Neural cell (in vitro differentiated cells): ENCODE data around the gene EIF2B2. TPM values are rescaled to one million over a fixed set of nuclear protein-coding genes. Genes with fewer than 3 reads are reported as not detected.

ENCODE experiments used
- H2AFZ ChIP-seq: fragments of 200-600, 300-800 bp; sonication (generic), shearing (Covaris generic); 2 replicates; pipeline ENCODE4 v1.6.0; 2014; ENCODE audit warnings: low read depth, mild to moderate bottlenecking, antibody characterized with exemption, low read length, moderate library complexity
- H3F3A ChIP-seq: fragments of 200-600 bp; shearing (Covaris generic); 2 replicates; pipeline ENCODE4 v1.6.1; 2016; ENCODE audit warnings: mild to moderate bottlenecking, moderate library complexity, mixed read lengths, antibody characterized with exemption, low read length; ENCODE audit not compliant: insufficient read depth, poor library complexity, severe bottlenecking
- H3K27ac ChIP-seq: fragments of 200-600, 300-800 bp; sonication (generic), shearing (Covaris generic); 2 replicates; pipeline ENCODE4 v1.5.1; 2014; ENCODE audit warnings: mild to moderate bottlenecking, low read length, moderate library complexity
- H3K27me3 ChIP-seq: fragments of 300-800, 200-600 bp; sonication (generic), shearing (Covaris generic); 2 replicates; pipeline ENCODE4 v1.6.0; 2014; ENCODE audit warnings: mild to moderate bottlenecking, low read depth, low read length, moderate library complexity; ENCODE audit not compliant: insufficient read depth
- H3K36me3 ChIP-seq: fragments of 300-800, 200-600 bp; sonication (generic), shearing (Covaris generic); 2 replicates; pipeline ENCODE4 v1.5.1; 2014; ENCODE audit warnings: mild to moderate bottlenecking, antibody characterized with exemption, low read length, moderate library complexity; ENCODE audit not compliant: insufficient read depth
- H3K4me2 ChIP-seq: fragments of 300-800, 200-600 bp; sonication (generic), shearing (Covaris generic); 2 replicates; pipeline ENCODE4 v1.6.0; 2014; ENCODE audit warnings: mild to moderate bottlenecking, low read length
- H3K4me3 ChIP-seq: fragments of 300-800, 200-600 bp; sonication (generic), shearing (Covaris generic); 2 replicates; pipeline ENCODE4 v1.5.1; 2014; ENCODE audit warnings: mild to moderate bottlenecking, low read length, moderate library complexity
- H3K79me2 ChIP-seq: fragments of 200-600 bp; shearing (Covaris generic); replicated peaks from 2 replicates; pipeline ENCODE4 v1.6.0; 2014; ENCODE audit warnings: mild to moderate bottlenecking, low read length, moderate library complexity; ENCODE audit not compliant: insufficient read depth
- H3K9ac ChIP-seq: fragments of 300-800, 200-600 bp; sonication (generic), shearing (Covaris generic); 2 replicates; pipeline ENCODE4 v1.6.1; 2016; ENCODE audit warnings: mild to moderate bottlenecking, low read length, mixed read lengths
- H3K9me2 ChIP-seq: fragments of 200-600 bp; shearing (Covaris generic); 2 replicates; pipeline ENCODE4 v1.6.1; 2016; ENCODE audit warnings: mild to moderate bottlenecking, low read length, mixed read lengths; ENCODE audit not compliant: insufficient read depth
- H3K9me3 ChIP-seq: fragments of 200-600, 300-800 bp; sonication (generic), shearing (Covaris generic); 2 replicates; pipeline ENCODE4 v1.6.1; 2016; ENCODE audit warnings: mild to moderate bottlenecking, mixed run types, low read length, moderate library complexity, mixed read lengths
- H4K20me1 ChIP-seq: fragments of 200-600 bp; shearing (Covaris generic); 2 replicates; pipeline ENCODE4 v1.6.1; 2016; ENCODE audit warnings: mild to moderate bottlenecking, mixed run types; ENCODE audit not compliant: insufficient read depth
- MXI1 ChIP-seq: fragments of 450-650 bp; conservative IDR thresholded peaks from 2 replicates; pipeline ENCODE4 v1.6.1; 2014; ENCODE audit warnings: antibody characterized with exemption, mild to moderate bottlenecking; ENCODE audit not compliant: poor library complexity, severe bottlenecking
- RAD21 ChIP-seq: fragments of 450-650 bp; conservative IDR thresholded peaks from 2 replicates; pipeline ENCODE4 v1.6.1; 2014; ENCODE audit warnings: antibody characterized with exemption, mild to moderate bottlenecking, moderate library complexity
- SMC3 ChIP-seq: fragments of 450-650 bp; conservative IDR thresholded peaks from 2 replicates; pipeline ENCODE4 v1.6.1; 2014; ENCODE audit warnings: antibody characterized with exemption, mild to moderate bottlenecking, moderate library complexity; ENCODE audit not compliant: poor library complexity
- TAF1 ChIP-seq: IDR thresholded peaks from 2 replicates; pipeline ENCODE4 v1.6.1; 2012; ENCODE audit warnings: low read depth
- polyA plus RNA-seq: library from polyadenylated mRNA; depleted of rRNA; stranded (reverse); fragments of >200 nt; gene quantifications from 2 replicates; pipeline ENCODE4 v1.2.3, GENCODE V29; 2014
- TF ChIP-seq, protein P1 (sequence below): IDR thresholded peaks from 2 replicates; pipeline ENCODE4 v1.6.1; 2012; ENCODE audit warnings: borderline replicate concordance
- TF ChIP-seq, protein P2 (sequence below): fragments of 450-650 bp; IDR thresholded peaks from 2 replicates; pipeline ENCODE4 v1.5.1; 2014; ENCODE audit warnings: antibody characterized with exemption, mild to moderate bottlenecking, moderate library complexity; ENCODE audit not compliant: poor library complexity, severe bottlenecking

EIF2B2 gene
- polyA plus RNA-seq, 1 donor from 2014 or later: 43.1 TPM

DNA sequence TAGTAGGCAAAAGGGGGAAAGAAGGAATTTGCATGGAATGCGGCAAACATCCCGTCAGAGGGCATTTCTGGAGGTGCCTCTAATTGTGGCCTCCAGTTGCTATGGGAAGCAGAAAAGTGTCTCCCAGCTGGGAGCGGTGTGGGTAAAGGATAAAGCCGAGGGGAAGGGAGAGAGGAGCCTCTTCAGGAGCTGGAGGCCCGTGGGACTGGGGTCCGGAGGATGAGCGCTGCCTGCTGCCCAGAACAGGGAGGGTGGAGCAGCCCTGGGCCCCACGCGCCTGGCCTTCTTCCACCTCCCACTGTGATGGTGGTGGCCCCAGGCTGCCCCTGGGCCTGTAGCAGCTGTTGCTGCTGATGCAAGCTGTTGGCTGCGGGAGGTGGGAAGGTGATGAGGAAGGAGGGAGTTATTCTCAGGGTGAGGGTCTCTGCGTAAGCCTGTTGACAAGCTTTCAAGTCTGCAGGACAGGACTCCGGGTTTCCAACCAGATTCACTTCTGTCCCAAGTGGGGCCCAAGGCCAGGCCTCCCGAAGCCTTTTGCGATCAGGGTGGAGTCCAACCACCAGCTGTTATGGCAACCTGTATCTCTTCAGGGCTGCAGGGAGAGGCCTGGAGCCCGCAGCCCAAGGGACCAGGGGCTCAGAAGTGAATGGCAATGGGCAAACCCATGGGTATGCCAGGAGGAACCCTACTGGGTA is 28.2 kb upstream of the EIF2B2 start:
- H3K4me2 ChIP-seq: no peak overlapping the region
- no peaks in the 10 kb centered on the region for H3K27me3 ChIP-seq
- no peaks in the 10 kb centered on the region for H4K20me1 ChIP-seq
- no peaks in the 10 kb centered on the region for H3K36me3 ChIP-seq
- TF ChIP-seq RAD21 (no peak), TAF1 (no peak)
- TF ChIP-seq, protein P1, sequence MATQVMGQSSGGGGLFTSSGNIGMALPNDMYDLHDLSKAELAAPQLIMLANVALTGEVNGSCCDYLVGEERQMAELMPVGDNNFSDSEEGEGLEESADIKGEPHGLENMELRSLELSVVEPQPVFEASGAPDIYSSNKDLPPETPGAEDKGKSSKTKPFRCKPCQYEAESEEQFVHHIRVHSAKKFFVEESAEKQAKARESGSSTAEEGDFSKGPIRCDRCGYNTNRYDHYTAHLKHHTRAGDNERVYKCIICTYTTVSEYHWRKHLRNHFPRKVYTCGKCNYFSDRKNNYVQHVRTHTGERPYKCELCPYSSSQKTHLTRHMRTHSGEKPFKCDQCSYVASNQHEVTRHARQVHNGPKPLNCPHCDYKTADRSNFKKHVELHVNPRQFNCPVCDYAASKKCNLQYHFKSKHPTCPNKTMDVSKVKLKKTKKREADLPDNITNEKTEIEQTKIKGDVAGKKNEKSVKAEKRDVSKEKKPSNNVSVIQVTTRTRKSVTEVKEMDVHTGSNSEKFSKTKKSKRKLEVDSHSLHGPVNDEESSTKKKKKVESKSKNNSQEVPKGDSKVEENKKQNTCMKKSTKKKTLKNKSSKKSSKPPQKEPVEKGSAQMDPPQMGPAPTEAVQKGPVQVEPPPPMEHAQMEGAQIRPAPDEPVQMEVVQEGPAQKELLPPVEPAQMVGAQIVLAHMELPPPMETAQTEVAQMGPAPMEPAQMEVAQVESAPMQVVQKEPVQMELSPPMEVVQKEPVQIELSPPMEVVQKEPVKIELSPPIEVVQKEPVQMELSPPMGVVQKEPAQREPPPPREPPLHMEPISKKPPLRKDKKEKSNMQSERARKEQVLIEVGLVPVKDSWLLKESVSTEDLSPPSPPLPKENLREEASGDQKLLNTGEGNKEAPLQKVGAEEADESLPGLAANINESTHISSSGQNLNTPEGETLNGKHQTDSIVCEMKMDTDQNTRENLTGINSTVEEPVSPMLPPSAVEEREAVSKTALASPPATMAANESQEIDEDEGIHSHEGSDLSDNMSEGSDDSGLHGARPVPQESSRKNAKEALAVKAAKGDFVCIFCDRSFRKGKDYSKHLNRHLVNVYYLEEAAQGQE: no peak
- no peak overlapping the region for H3K9ac ChIP-seq
- no peak overlapping the region for H3K27ac ChIP-seq
- H2AFZ ChIP-seq: no peak overlapping the region
- no peaks in the 10 kb centered on the region for H3F3A ChIP-seq
- H3K4me3 ChIP-seq: no peak overlapping the region
- H3K79me2 ChIP-seq: no peaks in the 10 kb centered on the region
- H3K9me3 ChIP-seq: no peaks in the 10 kb centered on the region
- H3K9me2 ChIP-seq: no peaks in the 10 kb centered on the region

DNA sequence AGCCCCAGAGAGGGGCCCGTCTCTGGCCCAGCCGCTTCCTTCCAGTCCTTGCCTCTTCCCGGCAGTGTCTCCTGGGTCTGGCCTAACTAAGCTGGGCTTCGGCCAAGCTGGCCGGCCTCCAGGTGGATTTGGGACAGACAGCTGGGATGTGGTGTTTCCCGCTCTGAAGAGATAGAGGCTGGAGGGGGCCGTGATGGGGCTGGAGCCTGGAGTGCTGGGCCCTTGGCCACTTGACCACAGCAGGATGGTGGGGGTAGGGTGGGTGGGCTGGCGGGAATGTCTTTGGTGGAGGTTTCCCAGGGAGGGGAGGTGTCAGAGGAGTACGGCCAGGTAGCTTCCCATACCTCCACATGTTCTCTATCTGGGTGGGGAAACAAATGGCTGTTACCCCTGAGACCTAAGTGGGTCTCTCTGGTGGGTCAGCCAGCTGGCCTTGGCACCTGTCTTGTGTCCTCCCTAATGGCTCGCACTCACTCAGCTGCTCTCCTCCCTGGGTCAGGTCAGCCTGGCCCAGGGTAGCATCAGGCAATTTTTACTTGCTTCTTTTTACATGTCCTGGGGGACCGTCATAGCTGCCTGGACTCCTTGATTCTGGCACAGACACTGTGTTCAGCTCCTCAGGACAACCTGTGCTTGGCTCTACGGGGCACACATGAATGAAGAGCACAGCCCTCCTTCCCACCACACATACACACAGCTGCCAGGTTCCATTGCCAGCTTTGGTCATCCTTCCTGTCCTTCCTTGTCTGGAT is 27.5 kb upstream of the EIF2B2 start:
- H3K27ac ChIP-seq: no peak overlapping the region
- H2AFZ ChIP-seq: no peak overlapping the region
- no peaks in the 10 kb centered on the region for H3K9me3 ChIP-seq

More for the DNA sequence above, 27.5 kb upstream of the EIF2B2 start:
- Histone ChIP-seq H3K4me3 (no peak overlapping the region), H3F3A (no peaks in the 10 kb centered on the region), H3K79me2 (no peaks in the 10 kb centered on the region), H4K20me1 (no peaks in the 10 kb centered on the region), H3K9me2 (no peaks in the 10 kb centered on the region), H3K36me3 (no peaks in the 10 kb centered on the region), H3K9ac (no peak overlapping the region), H3K27me3 (no peaks in the 10 kb centered on the region), H3K4me2 (no peak overlapping the region)
- TF ChIP-seq TAF1 (no peak), SMC3 (no peak), MXI1 (no peak)
- TF ChIP-seq, protein P2, sequence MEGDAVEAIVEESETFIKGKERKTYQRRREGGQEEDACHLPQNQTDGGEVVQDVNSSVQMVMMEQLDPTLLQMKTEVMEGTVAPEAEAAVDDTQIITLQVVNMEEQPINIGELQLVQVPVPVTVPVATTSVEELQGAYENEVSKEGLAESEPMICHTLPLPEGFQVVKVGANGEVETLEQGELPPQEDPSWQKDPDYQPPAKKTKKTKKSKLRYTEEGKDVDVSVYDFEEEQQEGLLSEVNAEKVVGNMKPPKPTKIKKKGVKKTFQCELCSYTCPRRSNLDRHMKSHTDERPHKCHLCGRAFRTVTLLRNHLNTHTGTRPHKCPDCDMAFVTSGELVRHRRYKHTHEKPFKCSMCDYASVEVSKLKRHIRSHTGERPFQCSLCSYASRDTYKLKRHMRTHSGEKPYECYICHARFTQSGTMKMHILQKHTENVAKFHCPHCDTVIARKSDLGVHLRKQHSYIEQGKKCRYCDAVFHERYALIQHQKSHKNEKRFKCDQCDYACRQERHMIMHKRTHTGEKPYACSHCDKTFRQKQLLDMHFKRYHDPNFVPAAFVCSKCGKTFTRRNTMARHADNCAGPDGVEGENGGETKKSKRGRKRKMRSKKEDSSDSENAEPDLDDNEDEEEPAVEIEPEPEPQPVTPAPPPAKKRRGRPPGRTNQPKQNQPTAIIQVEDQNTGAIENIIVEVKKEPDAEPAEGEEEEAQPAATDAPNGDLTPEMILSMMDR: no peak
